HG02885 (cell line): Measurements from ENCODE around the gene ZNF580.

Experiments used
- ATAC-seq: cut with Tn5 transposase; IDR thresholded peaks from one replicate; pipeline ENCODE4 v1.9.1; 2021; ENCODE audit warnings: mild to moderate bottlenecking; ENCODE audit not compliant: unreplicated experiment, poor library complexity

ZNF580 gene

DNA sequence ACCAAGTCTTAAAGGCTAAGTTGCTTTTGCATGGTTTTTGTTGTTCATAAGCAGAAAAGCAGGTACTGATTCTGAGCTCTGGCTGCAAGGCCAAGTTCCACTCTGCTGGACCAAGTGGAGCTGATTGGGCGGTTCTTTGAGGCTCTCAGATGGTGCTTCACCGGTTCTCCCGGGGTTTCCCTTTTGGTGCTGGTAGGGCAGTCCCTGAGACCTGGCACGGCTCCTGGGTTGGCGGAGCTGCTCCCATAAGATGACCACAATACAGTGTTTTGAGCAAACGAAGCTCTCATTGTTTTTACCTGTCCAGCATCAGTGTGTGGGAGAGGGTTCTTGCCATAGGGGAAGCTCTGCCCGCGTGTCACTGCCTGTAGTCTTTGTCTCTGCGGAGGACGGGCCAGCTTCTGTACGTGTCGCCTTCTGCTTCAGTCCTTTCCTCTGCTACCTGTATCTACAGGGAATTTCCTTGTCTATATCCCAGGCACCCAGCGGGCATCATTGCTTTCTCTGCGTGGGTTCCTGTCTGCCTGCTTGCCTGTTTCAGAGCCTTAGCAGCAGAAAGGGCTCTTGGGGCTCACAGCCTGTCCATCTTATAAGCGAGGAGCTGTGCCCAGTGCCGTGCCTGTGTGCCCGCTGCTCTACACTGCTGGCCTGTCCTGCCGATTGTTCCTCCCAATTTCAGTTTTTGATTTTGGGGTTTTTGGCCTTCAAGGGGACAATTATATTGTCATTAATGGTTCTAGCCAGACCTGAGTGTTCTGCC, 16.4 kb downstream of the ZNF580 start:
- no peak for ATAC-seq

DNA sequence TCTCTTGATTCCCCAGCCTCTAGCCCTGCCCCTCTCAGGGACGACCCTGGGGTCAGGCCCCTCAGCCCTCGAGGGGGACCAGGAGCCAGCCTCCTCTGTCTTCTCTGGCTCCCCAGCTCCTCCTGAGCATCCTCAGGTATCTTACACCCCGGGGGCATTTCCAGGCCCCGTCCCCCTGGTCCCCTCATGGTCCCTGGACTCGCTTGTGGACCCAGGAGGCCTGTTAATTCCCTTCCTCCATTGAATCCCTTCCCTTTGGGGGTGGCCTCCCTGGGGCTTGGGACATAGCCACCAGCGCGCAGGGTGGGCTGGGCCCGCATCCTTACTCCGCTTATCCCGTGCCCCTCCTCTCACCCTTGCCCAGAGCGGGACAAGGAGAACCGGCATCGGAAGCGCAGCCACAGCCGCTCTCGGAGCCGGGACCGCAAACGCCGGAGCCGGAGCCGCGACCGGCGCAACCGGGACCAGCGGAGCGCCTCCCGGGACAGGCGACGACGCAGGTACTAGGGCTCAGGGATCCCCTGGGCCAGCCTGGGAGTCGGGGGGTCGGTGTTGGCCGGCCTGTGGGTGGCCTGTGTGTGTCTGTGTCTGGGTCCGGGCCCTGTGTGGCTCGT, 18.2 kb downstream of the ZNF580 start:
- no peak for ATAC-seq

DNA sequence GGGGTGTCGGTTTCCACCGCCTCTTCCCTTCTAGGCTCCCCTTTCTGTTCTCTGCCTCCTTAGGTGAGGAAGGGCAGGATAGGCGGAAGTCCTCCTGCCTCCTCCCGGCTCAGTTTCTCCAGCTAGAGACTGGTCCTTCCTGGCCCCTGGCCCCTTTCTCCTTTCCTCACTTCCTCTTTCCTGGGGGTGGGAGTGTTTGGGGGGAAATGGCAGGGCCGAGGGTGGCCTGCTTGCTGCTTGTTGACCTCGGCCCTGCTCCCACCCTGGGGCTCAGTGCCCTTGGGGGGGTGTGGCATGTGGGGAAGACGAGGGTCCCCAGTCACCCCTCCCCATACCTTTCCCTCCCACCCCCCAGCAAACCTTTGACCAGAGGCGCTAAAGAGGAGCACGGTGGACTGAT, 19.0 kb downstream of the ZNF580 start:
- no peak for ATAC-seq

- ATAC-seq: no peak
These were observed 19.6 kb downstream of the ZNF580 start for GRCh38 chr19:55660404-55660803.

GRCh38 chr19:55660991-55661390, 20.2 kb downstream of the ZNF580 start:
- ATAC-seq: no peak

GRCh38 chr19:55661826-55662225, 21.0 kb downstream of the ZNF580 start:
- ATAC-seq: no peak

DNA sequence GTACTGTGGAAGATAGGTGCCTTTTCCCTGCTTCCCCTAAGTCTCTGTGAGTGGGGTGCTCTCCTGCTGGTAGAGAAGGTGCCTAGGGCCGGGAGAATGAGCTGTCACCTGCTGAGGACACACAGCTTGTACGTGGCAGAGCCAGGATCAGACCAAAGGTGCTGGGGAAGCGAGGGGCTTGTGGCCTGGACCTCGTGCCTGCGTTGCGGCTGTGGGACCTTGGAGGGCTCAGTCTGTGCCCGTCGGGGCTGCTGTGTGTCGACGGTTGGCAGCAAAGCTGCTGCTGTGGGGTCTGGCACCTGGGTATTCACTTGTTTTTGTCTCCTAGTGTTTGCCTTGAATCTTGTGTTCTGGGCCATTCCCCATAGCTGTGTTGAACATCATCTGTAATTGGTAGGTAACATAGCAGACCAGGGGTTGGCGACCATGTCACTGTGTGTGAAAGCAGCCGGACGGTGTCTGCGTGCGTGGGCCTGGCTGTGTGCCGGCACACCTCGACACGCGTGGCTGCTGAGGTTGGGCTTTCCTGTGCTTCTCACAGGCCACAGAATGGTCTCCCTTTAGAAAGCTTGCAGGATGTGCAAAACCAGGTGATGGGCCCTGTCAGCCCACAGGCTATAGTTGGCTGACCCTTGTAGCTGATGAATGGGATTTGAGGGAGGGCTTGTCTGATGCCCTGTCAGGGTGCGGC, 23.2 kb downstream of the ZNF580 start:
- no peak for ATAC-seq

GRCh38 chr19:55666343-55667005, 25.7 kb downstream of the ZNF580 start:
- no peak for ATAC-seq

- no peak for ATAC-seq
These were observed 26.2 kb downstream of the ZNF580 start for GRCh38 chr19:55667006-55667381.

GRCh38 chr19:55667511-55667910, 26.7 kb downstream of the ZNF580 start:
- ATAC-seq: no peak

DNA sequence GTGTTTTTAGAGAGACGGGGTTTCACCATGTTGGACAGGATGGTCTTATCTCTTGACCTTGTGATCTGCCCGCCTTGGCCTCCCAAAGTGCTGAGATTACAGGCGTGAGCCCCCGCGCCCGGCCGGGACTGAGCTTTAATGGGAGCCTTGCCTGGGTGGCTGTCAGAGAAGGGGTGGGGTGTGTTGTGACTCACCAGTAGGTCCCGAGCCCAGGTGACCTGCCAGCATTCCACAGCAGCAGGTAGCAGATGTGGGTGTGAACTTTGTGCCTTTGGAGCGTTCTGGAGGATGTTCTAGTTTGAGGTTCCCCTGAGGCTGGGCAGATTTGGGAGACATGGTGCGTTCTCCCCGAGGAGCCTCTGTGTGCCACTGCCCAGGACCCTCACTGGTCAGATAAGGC, 27.2 kb downstream of the ZNF580 start:
- ATAC-seq: no peak

- ATAC-seq: no peak
These were observed 28.0 kb downstream of the ZNF580 start for GRCh38 chr19:55668603-55669348.

GRCh38 chr19:55669418-55670279, 28.8 kb downstream of the ZNF580 start:
- no peak for ATAC-seq

- no peak for ATAC-seq
These were observed 29.7 kb downstream of the ZNF580 start for GRCh38 chr19:55670280-55671053.

DNA sequence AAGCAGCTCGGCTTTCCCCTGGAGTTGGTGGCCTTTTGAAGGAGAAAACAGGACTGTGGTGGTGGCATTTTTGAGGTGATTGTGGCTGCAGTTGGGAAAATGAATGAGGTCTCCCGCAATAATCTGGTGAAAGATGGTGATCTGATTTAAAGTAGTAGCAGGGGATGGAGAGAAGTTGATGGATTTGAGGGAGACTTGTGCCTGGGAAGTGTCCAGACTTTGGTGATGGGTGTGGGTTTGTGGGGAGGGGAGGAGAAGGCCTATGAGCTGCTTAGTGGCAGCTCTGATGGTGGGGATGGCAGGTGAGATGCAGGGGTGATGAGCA, 30.2 kb downstream of the ZNF580 start:
- ATAC-seq: no peak

GRCh38 chr19:55672418-55672817, 31.6 kb downstream of the ZNF580 start:
- no peak for ATAC-seq

GRCh38 chr19:55673465-55673864, 32.7 kb downstream of the ZNF580 start:
- ATAC-seq: no peak

GRCh38 chr19:55673889-55674288, 33.1 kb downstream of the ZNF580 start:
- ATAC-seq: no peak

GRCh38 chr19:55674459-55674840, 33.6 kb downstream of the ZNF580 start:
- no peak for ATAC-seq
